Endothelial cell of umbilical vein (primary cell): Measurements from ENCODE around the gene ZBTB37. TPM values are rescaled to one million over a fixed set of nuclear protein-coding genes. Genes with fewer than 3 reads are reported as not detected.

Source experiments
- BruUV-seq: library from RNA; stranded (reverse); fragments of 400-500 nt; replicated peaks from 2 replicates; lab custom pipeline; 2021; lab: Mats Ljungman, UMichigan
- CTCF ChIA-PET: fragments of 300-600, 350-600 bp; sonication (Branson Sonifier 250); formaldehyde crosslinking; loops from one replicate; lab custom pipeline; 2021; ENCODE audit warnings: antibody characterized with exemption, inconsistent platforms; lab: Charles Lee
- POLR2A ChIA-PET: fragments of 300-600, 350-600 bp; sonication (Branson Sonifier 250); formaldehyde crosslinking; loops from one replicate; lab custom pipeline; 2021; ENCODE audit warnings: antibody characterized with exemption, inconsistent platforms; lab: Charles Lee
- DNase-seq: peaks from one replicate; pipeline ENCODE4 v3.0.0-alpha.2; 2011; ENCODE audit warnings: low read depth, low spot score
- FAIRE-seq: peaks from 2 replicates; lab custom pipeline; 2011; peaks lifted over from hg19 to GRCh38; lab: Jason Lieb, UNC
- H2AFZ ChIP-seq: 2 replicates; pipeline ENCODE4 v1.6.0; 2012; ENCODE audit warnings: low read depth, low read length, control low read depth, inconsistent platforms
- H3K27ac ChIP-seq: 2 replicates; pipeline ENCODE4 v1.5.1; 2011; ENCODE audit warnings: low read depth, mild to moderate bottlenecking, control low read depth, low read length, moderate library complexity; ENCODE audit not compliant: insufficient read depth
- H3K27me3 ChIP-seq, 2 experiments: 2 replicates each; pipeline versions ENCODE4 v1.6.0 to v1.6.1; 2011; ENCODE audit warnings: low read length in 2 of 2, mixed read lengths in 1 of 2; ENCODE audit not compliant: control insufficient read depth in 2 of 2, insufficient read depth in 2 of 2
- H3K36me3 ChIP-seq, 2 experiments: 2 replicates in 1 of 2; 3 replicates in 1 of 2; pipeline ENCODE4 v1.5.1; 2011; ENCODE audit warnings: low read length in 2 of 2, mild to moderate bottlenecking in 1 of 2, moderate library complexity in 1 of 2; ENCODE audit not compliant: control insufficient read depth in 2 of 2, insufficient read depth in 2 of 2; ENCODE audit errors: extremely low read depth in 1 of 2
- H3K4me1 ChIP-seq: 3 replicates; pipeline ENCODE4 v1.5.1; 2011; ENCODE audit warnings: mild to moderate bottlenecking, low read length; ENCODE audit not compliant: control insufficient read depth, insufficient read depth; ENCODE audit errors: extremely low read depth
- H3K4me2 ChIP-seq: 2 replicates; pipeline ENCODE4 v1.6.1; 2011; ENCODE audit warnings: low read length, control low read depth, mixed read lengths; ENCODE audit not compliant: insufficient read depth
- H3K4me3 ChIP-seq, 3 experiments: fragments of 200-600 bp in 1 of 3; sonication (generic), shearing (Covaris generic) in 1 of 3; replicated peaks in 1 of 3; 2 replicates each; pipeline ENCODE4 v1.5.1; 2011 to 2016; ENCODE audit warnings: control low read depth in 3 of 3, low read length in 3 of 3, mild to moderate bottlenecking in 2 of 3, inconsistent platforms in 1 of 3, low read depth in 1 of 3, moderate library complexity in 1 of 3; ENCODE audit not compliant: insufficient read depth in 1 of 3
- H3K79me2 ChIP-seq: 2 replicates; pipeline ENCODE4 v1.6.0; 2012; ENCODE audit warnings: low read length, inconsistent platforms; ENCODE audit not compliant: control insufficient read depth, insufficient read depth
- H3K9ac ChIP-seq: replicated peaks from 2 replicates; pipeline ENCODE3; 2011; ENCODE audit warnings: low read length, control low read depth; ENCODE audit not compliant: insufficient read depth; ENCODE audit errors: extremely low read depth
- H3K9me1 ChIP-seq: replicated peaks from 3 replicates; pipeline ENCODE4 v1.6.0; 2011; ENCODE audit warnings: mild to moderate bottlenecking, low read length; ENCODE audit not compliant: control insufficient read depth, insufficient read depth; ENCODE audit errors: extremely low read depth
- H3K9me3 ChIP-seq: replicated peaks from 2 replicates; pipeline ENCODE4 v1.5.1; 2012; ENCODE audit warnings: low read length, inconsistent platforms; ENCODE audit not compliant: control insufficient read depth, insufficient read depth
- H4K20me1 ChIP-seq: replicated peaks from 2 replicates; pipeline ENCODE3; 2011; ENCODE audit warnings: mild to moderate bottlenecking, low read length; ENCODE audit not compliant: control insufficient read depth, insufficient read depth; ENCODE audit errors: extremely low read depth
- CTCF ChIP-seq, 2 donors: IDR thresholded peaks; 1 replicate in 1 of 2; 2 replicates in 1 of 2; pipeline ENCODE4 v1.5.1; 2011; ENCODE audit warnings: low read length in 2 of 2, mild to moderate bottlenecking in 2 of 2, moderate library complexity in 2 of 2, control low read depth in 1 of 2, inconsistent platforms in 1 of 2, low read depth in 1 of 2; ENCODE audit not compliant: insufficient read depth in 1 of 2; ENCODE audit errors: extremely low read depth in 1 of 2
- EZH2 ChIP-seq: IDR thresholded peaks from 2 replicates; pipeline ENCODE4 v1.6.1; 2012; ENCODE audit warnings: borderline replicate concordance, low read depth, mild to moderate bottlenecking, moderate library complexity, low read length, inconsistent platforms; ENCODE audit not compliant: severe bottlenecking
- FOS ChIP-seq: IDR thresholded peaks from 2 replicates; pipeline ENCODE4 v1.6.1; 2011; ENCODE audit warnings: mild to moderate bottlenecking, low read length, moderate library complexity, borderline replicate concordance; ENCODE audit not compliant: insufficient read depth
- GATA2 ChIP-seq: IDR thresholded peaks from 2 replicates; pipeline ENCODE4 v1.7.0; 2011; ENCODE audit warnings: low read depth, mild to moderate bottlenecking, moderate library complexity, mixed read lengths, low read length; ENCODE audit not compliant: insufficient read length, insufficient read depth
- JUN ChIP-seq: IDR thresholded peaks from 2 replicates; pipeline ENCODE4 v1.6.1; 2011; ENCODE audit warnings: borderline replicate concordance, low read depth; ENCODE audit not compliant: insufficient read length, insufficient read depth
- MYC ChIP-seq: IDR thresholded peaks from one replicate; pipeline ENCODE4 v1.6.1; 2011; ENCODE audit warnings: mild to moderate bottlenecking, low read depth, low read length
- POLR2A ChIP-seq: IDR thresholded peaks from 2 replicates; pipeline ENCODE4 v1.6.1; 2012; ENCODE audit warnings: low read depth, mild to moderate bottlenecking, control low read depth, low read length
- POLR2AphosphoS5 ChIP-seq: IDR thresholded peaks from 2 replicates; pipeline ENCODE4 v1.6.1; 2012; ENCODE audit warnings: low read depth, mild to moderate bottlenecking, control low read depth, low read length, moderate library complexity; ENCODE audit not compliant: insufficient read depth
- dilution Hi-C: fragments of 300-500 bp; cut with MboI; formaldehyde crosslinking; loops from one replicate; pipeline ENCODE4 v1.15.0; 2019; ENCODE audit warnings: low sequenced_read_pairs; ENCODE audit not compliant: extremely low pct_ligation_motif_present
- intact Hi-C: fragments of 100-400 bp; cut with micrococcal nuclease; formaldehyde crosslinking; loops from one replicate; pipeline ENCODE4 v1.10.0; 2022
- polyA plus RNA-seq, 4 experiments: library from polyadenylated mRNA; depleted of rRNA in 3 of 4; stranded (reverse) in 3 of 4; unstranded in 1 of 4; fragments of >200 nt; gene quantifications; 2 replicates each; pipeline versions ENCODE4 v1.2.1 to v1.2.3, GENCODE V29; 2011 to 2012; ENCODE audit warnings: missing spikeins in 1 of 4
- total RNA-seq: library from RNA; stranded (reverse); gene quantifications from 2 replicates; pipeline ENCODE4 v1.2.3, GENCODE V29; 2021
- TF ChIP-seq, protein P1 (sequence below): IDR thresholded peaks from 2 replicates; pipeline ENCODE4 v1.6.1; 2011; ENCODE audit not compliant: insufficient read depth, insufficient read length

Gene ZBTB37
- total and polyA plus RNA-seq, 2 donors (not counting 3 experiments of a cell fraction or from before 2014, with no cell fraction given) = 0.94 to 5.9 TPM

DNA sequence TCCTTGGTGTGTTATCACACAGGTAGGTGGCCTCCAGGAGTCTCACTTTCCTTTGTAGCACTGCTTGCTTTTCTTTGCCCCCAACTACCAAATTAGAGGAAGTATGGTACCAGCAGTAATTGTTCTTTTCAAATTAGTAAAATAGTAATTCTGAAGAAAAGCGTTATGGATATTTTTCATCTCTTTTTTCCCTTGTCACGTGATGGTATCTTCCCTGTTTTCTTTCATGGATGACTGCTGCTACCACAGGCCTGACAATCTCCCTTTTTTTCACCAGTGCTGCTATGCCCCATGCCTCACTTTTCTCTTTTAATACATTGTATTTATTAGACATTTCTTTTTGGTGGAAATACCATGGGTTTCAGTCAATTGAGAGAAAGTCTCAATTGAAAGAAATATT lies 3.3 kb downstream of the ZBTB37 start:
- dilution Hi-C loops (no loop called here), intact Hi-C loops (loop anchor here (2.0 kb wide), 2 partner anchors 43 to 441 kb away; no protein-coding TSS in a partner anchor)
- ChIA-PET POLR2A (interaction anchor here (0.6 kb wide), 1 partner anchor 43 kb away, joined by 4 read pairs; no protein-coding TSS in a partner anchor), CTCF (no interaction called here)
- Histone ChIP-seq H3K79me2 (peaks cover 13% of the 10 kb centered on the region), H3K4me2 (peak overlapping the region; percentile 49), H3K9ac (no peak overlapping the region), H3K9me1 (no peaks in the 10 kb centered on the region), H2AFZ (peak overlapping the region; percentile 64), H3K4me1 (peaks cover 30% of the 10 kb centered on the region), H3K36me3 (peaks cover 0 to 4% of the 10 kb centered on the region in 2 experiments), H3K27me3 (no peaks in the 10 kb centered on the region), H3K9me3 (no peaks in the 10 kb centered on the region), H3K4me3 (peak overlapping the region in 1 of 3 experiments; percentile 20), H3K27ac (peak overlapping the region; percentile 57), H4K20me1 (peaks cover 3% of the 10 kb centered on the region)
- no TSS peak for BruUV-seq
- FAIRE-seq (no peak), DNase-seq (no peak)
- TF ChIP-seq GATA2 (no peak), POLR2A (no peak), EZH2 (no peak), MYC (no peak), POLR2AphosphoS5 (no peak), CTCF (IDR thresholded peaks at IDR 0.05; ENCODE audit: extremely low read depth in 1 of 2, insufficient read depth in 1 of 2, low read depth in 1 of 2, low read length in 2 of 2) (no peak), JUN (no peak), FOS (no peak)
- TF ChIP-seq, protein P1, sequence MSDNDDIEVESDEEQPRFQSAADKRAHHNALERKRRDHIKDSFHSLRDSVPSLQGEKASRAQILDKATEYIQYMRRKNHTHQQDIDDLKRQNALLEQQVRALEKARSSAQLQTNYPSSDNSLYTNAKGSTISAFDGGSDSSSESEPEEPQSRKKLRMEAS = no peak
